ENCODE results near the gene EVX1.

EVX1 gene

GRCh38 chr7:27250557-27251070 is 8.0 kb downstream of the EVX1 start:
- DNase-seq = no peak

GRCh38 chr7:27251136-27251651 is 8.6 kb downstream of the EVX1 start:
- DNase-seq = no peak

GRCh38 chr7:27251652-27252590 is 9.3 kb downstream of the EVX1 start:
- DNase-seq = no peak

- DNase-seq = no peak
These were observed 12.0 kb downstream of the EVX1 start for GRCh38 chr7:27254625-27255024.

GRCh38 chr7:27260211-27260610 is 17.6 kb downstream of the EVX1 start:
- DNase-seq = no peak

GRCh38 chr7:27262121-27262520 is 19.5 kb downstream of the EVX1 start:
- DNase-seq = no peak

- no peak for DNase-seq
These were observed 21.2 kb downstream of the EVX1 start for GRCh38 chr7:27263781-27264180.

- no peak for DNase-seq
These were observed 26.9 kb downstream of the EVX1 start for GRCh38 chr7:27269455-27269854.

- no peak for DNase-seq
These were observed 28.8 kb downstream of the EVX1 start for GRCh38 chr7:27271384-27271783.

- DNase-seq = no peak
These were observed 35.0 kb downstream of the EVX1 start for GRCh38 chr7:27277628-27278027.

GRCh38 chr7:27283558-27283957 is 41.0 kb downstream of the EVX1 start:
- DNase-seq = no peak

- no peak for DNase-seq
These were observed 52.6 kb downstream of the EVX1 start for GRCh38 chr7:27295236-27295635.

GRCh38 chr7:27297356-27297755 is 54.8 kb downstream of the EVX1 start:
- DNase-seq = no peak

Data from NCI-H2171 (cell line).